ENCODE measurements around the gene DNAJC27.

DNA sequence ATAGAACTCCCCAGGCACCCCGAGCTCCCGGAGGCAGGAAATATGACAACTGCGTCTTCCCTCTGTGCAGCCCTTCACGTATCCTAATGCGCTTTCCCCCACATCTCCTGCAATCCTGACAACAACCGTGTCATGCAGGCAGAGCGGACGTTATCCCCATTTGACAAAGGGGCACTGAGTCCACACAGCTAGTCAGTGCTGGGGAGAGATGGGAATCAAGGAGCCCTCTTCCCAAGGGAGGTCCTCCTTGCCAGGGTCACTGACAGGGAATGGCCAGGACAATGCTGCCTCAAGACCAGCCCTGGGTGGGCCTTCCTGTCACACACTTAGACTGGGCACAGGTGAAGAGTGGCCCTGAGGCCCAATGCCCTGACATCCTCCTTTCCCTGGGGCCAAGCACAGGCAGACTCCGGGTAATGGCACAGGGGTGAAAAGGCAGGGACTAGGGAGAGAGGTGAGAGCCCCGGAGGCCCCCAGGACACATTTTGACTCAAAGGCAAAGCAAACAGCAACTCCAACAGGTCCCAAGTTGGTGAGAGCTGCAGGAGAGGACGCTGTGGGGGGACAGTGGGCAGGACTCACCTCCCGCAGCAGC is 53.9 kb downstream of the DNAJC27 start:
- no peak for TF ChIP-seq POLR2A (IDR thresholded peaks at IDR 0.05)
- TF ChIP-seq, protein P1, sequence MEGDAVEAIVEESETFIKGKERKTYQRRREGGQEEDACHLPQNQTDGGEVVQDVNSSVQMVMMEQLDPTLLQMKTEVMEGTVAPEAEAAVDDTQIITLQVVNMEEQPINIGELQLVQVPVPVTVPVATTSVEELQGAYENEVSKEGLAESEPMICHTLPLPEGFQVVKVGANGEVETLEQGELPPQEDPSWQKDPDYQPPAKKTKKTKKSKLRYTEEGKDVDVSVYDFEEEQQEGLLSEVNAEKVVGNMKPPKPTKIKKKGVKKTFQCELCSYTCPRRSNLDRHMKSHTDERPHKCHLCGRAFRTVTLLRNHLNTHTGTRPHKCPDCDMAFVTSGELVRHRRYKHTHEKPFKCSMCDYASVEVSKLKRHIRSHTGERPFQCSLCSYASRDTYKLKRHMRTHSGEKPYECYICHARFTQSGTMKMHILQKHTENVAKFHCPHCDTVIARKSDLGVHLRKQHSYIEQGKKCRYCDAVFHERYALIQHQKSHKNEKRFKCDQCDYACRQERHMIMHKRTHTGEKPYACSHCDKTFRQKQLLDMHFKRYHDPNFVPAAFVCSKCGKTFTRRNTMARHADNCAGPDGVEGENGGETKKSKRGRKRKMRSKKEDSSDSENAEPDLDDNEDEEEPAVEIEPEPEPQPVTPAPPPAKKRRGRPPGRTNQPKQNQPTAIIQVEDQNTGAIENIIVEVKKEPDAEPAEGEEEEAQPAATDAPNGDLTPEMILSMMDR (IDR thresholded peaks at IDR 0.05), result no peak
